ENCODE measurements around the gene ATXN1. TPM values are rescaled to one million over a fixed set of nuclear protein-coding genes. Genes with fewer than 3 reads are reported as not detected.

Gene ATXN1
- total RNA-seq, 4 donors from 2014 or later: 48.7 to 166 (median 105) TPM

DNA sequence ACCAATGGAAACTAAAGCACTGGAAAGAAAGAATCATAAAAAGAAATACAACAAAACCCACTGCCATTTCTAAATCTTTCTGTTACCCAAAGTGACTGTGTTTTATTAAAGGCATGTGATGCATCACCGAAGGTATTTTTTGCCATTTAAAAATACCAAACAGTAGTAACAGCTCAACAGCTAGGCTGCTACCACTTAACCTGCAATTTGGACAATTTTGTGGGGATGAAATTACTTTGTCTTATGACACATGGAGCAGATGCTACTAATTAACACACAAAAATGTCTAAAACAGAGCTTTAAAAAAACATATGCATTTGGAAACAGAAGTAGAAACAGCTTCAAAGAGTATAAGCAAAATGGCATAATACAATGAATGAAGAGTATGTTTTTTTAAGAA lies 97.4 kb downstream of the ATXN1 start:
- no peak for DNase-seq
- Histone ChIP-seq H3K36me3 (no peaks in the 10 kb centered on the region), H3K27ac (no peak overlapping the region), H3K27me3 (no peaks in the 10 kb centered on the region), H3K4me1 (no peaks in the 10 kb centered on the region), H3K9me3 (no peaks in the 10 kb centered on the region), H3K4me3 (no peak overlapping the region)
- no peak for TF ChIP-seq EP300 (IDR thresholded peaks at IDR 0.05; ENCODE audit: low read depth)
- TF ChIP-seq POLR2AphosphoS5 (IDR thresholded peaks at IDR 0.05): no peak
- TF ChIP-seq, protein P1, sequence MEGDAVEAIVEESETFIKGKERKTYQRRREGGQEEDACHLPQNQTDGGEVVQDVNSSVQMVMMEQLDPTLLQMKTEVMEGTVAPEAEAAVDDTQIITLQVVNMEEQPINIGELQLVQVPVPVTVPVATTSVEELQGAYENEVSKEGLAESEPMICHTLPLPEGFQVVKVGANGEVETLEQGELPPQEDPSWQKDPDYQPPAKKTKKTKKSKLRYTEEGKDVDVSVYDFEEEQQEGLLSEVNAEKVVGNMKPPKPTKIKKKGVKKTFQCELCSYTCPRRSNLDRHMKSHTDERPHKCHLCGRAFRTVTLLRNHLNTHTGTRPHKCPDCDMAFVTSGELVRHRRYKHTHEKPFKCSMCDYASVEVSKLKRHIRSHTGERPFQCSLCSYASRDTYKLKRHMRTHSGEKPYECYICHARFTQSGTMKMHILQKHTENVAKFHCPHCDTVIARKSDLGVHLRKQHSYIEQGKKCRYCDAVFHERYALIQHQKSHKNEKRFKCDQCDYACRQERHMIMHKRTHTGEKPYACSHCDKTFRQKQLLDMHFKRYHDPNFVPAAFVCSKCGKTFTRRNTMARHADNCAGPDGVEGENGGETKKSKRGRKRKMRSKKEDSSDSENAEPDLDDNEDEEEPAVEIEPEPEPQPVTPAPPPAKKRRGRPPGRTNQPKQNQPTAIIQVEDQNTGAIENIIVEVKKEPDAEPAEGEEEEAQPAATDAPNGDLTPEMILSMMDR (IDR thresholded peaks at IDR 0.05): no peak
- no peak for TF ChIP-seq POLR2A (IDR thresholded peaks at IDR 0.05)
- 91 to 100% methylated on average over 1 of the region's 1 CpG for WGBS, 2 donors (ENCODE audit: low coverage in 1 of 2)
- in situ Hi-C loops (cut with MboI; ENCODE audit: low pct_ligation_motif_present in 1 of 4, low pct_unique_long_range_greater_than_20kb in 1 of 4, low sequenced_read_pairs in 3 of 4): no loop called here
- intact Hi-C loops (cut with DNase I; ENCODE audit: low total_unique reads): no loop called here

DNA sequence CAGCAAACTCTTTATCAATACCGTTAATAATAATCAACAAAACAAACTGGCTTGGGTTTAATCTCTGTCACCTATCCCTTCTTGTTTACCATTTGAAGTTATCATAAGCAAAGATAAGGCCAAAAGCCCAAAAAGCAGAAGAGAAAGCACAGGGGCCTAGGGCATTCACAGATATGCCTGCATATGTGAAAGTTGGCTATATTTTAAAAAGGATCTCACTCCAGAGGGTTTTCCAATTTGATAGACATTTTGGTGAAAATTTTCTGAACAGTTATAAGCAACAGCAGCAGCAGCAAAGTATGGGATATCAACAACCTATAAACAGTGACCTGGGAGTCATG lies 101.1 kb downstream of the ATXN1 start:
- no peak overlapping the region for H3K4me3 ChIP-seq
- DNase-seq: no peak
- in situ Hi-C loops (cut with MboI; ENCODE audit: low pct_ligation_motif_present in 1 of 4, low pct_unique_long_range_greater_than_20kb in 1 of 4, low sequenced_read_pairs in 3 of 4) (no loop called here), intact Hi-C loops (cut with DNase I; ENCODE audit: low total_unique reads) (no loop called here)
- H3K9me3 ChIP-seq: no peaks in the 10 kb centered on the region
- TF ChIP-seq, protein P1 (IDR thresholded peaks at IDR 0.05): no peak
- TF ChIP-seq EP300 (IDR thresholded peaks at IDR 0.05; ENCODE audit: low read depth) (no peak), POLR2AphosphoS5 (IDR thresholded peaks at IDR 0.05) (no peak), POLR2A (IDR thresholded peaks at IDR 0.05) (no peak)
- no peaks in the 10 kb centered on the region for H3K4me1 ChIP-seq
- 67 to 77% methylated on average over 1 of the region's 1 CpG for WGBS, 2 donors (ENCODE audit: low coverage in 1 of 2)
- no peak overlapping the region for H3K27ac ChIP-seq
- no peaks in the 10 kb centered on the region for H3K27me3 ChIP-seq
- H3K36me3 ChIP-seq: no peaks in the 10 kb centered on the region

DNA sequence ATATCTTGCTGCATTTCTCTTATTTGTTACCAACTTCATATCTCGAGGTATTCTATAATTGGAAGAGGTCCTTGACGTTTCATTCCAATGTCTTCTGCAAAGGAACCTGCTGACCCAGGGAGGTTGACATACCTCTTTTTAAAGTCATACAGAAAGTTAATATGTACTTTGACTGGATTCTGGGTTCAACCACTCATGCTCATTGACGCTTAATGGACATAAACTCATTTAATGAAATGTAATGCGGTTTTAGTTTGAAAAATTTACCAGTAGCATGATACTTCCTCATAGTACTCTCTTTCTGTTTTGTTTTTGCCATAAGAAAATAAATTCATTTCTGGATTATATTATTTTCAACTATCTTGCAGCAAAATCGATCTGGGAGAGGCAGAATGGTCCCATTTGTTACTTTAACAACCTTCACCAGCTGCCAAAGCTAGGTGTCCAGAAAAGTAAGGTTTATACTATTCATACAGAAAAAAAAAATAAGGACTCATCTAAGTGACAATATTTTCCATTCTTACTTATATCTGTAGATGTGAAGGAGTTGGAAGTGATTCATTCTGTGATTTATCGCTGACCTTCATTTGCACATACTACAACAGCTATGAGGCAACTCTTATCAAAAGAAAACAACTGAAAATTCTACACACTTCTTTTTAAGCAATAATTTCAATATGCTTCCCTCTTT lies 101.6 kb downstream of the ATXN1 start:
- Histone ChIP-seq H3K27ac (no peak overlapping the region), H3K27me3 (no peaks in the 10 kb centered on the region), H3K4me1 (no peaks in the 10 kb centered on the region), H3K36me3 (no peaks in the 10 kb centered on the region), H3K4me3 (no peak overlapping the region), H3K9me3 (no peaks in the 10 kb centered on the region)
- no peak for DNase-seq
- intact Hi-C loops (cut with DNase I; ENCODE audit: low total_unique reads): no loop called here
- in situ Hi-C loops (cut with MboI; ENCODE audit: low pct_ligation_motif_present in 1 of 4, low pct_unique_long_range_greater_than_20kb in 1 of 4, low sequenced_read_pairs in 3 of 4): no loop called here
- 74 to 75% methylated on average over 6 of the region's 6 CpGs for WGBS, 2 donors (ENCODE audit: low coverage in 1 of 2)
- TF ChIP-seq, protein P1 (IDR thresholded peaks at IDR 0.05): no peak
- TF ChIP-seq EP300 (IDR thresholded peaks at IDR 0.05; ENCODE audit: low read depth): no peak
- TF ChIP-seq POLR2A (IDR thresholded peaks at IDR 0.05): no peak
- TF ChIP-seq POLR2AphosphoS5 (IDR thresholded peaks at IDR 0.05): no peak

DNA sequence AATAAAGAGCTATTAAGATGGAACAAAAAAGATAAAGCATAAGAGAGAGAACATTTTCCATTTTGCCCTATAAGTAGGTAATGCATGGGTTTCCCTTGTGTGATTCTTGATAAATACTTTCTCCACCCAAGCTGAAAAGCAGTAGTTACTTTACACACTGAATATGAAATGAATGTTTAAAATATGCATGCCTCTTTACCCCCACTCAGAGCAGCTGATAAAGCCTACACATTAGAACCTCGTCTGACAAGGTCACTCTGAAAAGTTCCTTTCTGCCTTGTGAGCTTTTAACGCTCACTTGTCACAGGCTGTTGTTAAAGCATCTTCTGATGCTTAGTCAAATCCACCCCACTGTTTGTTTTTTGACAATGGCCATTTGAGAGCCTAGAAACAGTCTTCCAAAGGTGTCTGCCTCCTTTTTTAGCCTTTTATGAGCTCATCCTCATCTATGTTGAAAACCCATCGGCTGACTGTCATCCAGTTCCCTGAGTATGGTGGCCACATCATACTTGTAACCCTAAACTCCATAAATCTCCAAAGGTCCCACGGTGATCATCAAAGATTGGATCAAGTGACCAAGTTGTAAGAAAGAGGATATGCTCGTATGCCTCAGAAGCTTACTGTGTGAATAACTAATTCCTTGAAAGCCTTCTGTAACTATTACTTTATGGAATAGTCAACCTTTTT lies 102.8 kb downstream of the ATXN1 start:
- no peaks in the 10 kb centered on the region for H3K9me3 ChIP-seq
- intact Hi-C loops (cut with DNase I; ENCODE audit: low total_unique reads) (no loop called here), in situ Hi-C loops (cut with MboI; ENCODE audit: low pct_ligation_motif_present in 1 of 4, low pct_unique_long_range_greater_than_20kb in 1 of 4, low sequenced_read_pairs in 3 of 4) (no loop called here)
- H3K4me3 ChIP-seq: no peak overlapping the region
- no peaks in the 10 kb centered on the region for H3K36me3 ChIP-seq
- DNase-seq: no peak
- WGBS, 2 donors (ENCODE audit: low coverage in 1 of 2): 76 to 86% methylated on average over 3 to 5 of the region's 5 CpGs
- no peaks in the 10 kb centered on the region for H3K4me1 ChIP-seq
- no peaks in the 10 kb centered on the region for H3K27me3 ChIP-seq
- TF ChIP-seq, protein P1 (IDR thresholded peaks at IDR 0.05): no peak
- TF ChIP-seq POLR2A (IDR thresholded peaks at IDR 0.05) (no peak), EP300 (IDR thresholded peaks at IDR 0.05; ENCODE audit: low read depth) (no peak), POLR2AphosphoS5 (IDR thresholded peaks at IDR 0.05) (no peak)
- no peak overlapping the region for H3K27ac ChIP-seq

Data from transverse colon (tissue), 4 donors.